Nephron (organoid): Measurements from ENCODE around the gene TSPYL1.

Source experiments
- H3K27ac Mint-ChIP-seq, 3 experiments: 2 replicates each; pipeline ENCODE4 v1.8.0; 2020; ENCODE audit warnings: mixed read lengths in 3 of 3, mild to moderate bottlenecking in 2 of 3, moderate library complexity in 1 of 3
- H3K27me3 Mint-ChIP-seq: 2 replicates; pipeline ENCODE4 v1.8.0; 2021; ENCODE audit warnings: low read depth, mild to moderate bottlenecking, moderate library complexity, mixed read lengths
- H3K36me3 Mint-ChIP-seq: 2 replicates; pipeline ENCODE4 v1.8.0; 2020; ENCODE audit warnings: low read depth, mixed read lengths
- H3K4me1 Mint-ChIP-seq: 2 replicates; pipeline ENCODE4 v1.8.0; 2020; ENCODE audit warnings: mixed read lengths
- H3K4me3 Mint-ChIP-seq, 3 experiments: 2 replicates each; pipeline ENCODE4 v1.8.0; 2020; ENCODE audit warnings: mild to moderate bottlenecking in 3 of 3, mixed read lengths in 3 of 3, moderate library complexity in 2 of 3
- H3K9me3 Mint-ChIP-seq: 2 replicates; pipeline ENCODE4 v1.8.0; 2020; ENCODE audit warnings: mixed read lengths
- TF ChIP-seq, protein P1 (sequence below), 3 experiments: fragments of 200-600 bp; sonication (generic); IDR thresholded peaks; one replicate each; pipeline ENCODE4 v1.5.0; 2021; ENCODE audit warnings: antibody characterized with exemption in 3 of 3; ENCODE audit not compliant: unreplicated experiment in 3 of 3

TSPYL1 gene

DNA sequence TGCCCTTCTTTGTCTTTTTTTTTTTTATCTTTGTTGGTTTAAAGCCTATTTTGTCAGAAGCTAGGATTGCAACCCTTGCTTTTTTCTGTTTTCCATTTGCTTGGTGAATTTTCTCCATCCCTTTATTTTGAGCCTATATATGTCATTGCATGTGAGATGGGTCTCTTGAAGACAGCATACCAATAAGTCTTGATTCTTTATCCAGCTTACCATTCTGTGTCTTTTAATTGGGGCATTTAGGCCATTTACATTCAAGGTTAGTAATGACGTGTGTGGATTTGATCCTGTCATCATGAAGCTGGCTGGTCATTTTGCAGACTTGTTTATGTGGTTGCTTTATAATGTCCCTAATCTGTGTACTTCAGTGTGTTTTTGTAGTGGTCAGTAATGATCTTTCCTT is 16.4 kb downstream of the TSPYL1 start:
- H3K27me3 Mint-ChIP-seq, result no peaks in the 10 kb centered on the region
- peaks cover 4% of the 10 kb centered on the region for H3K4me1 Mint-ChIP-seq
- H3K4me3 Mint-ChIP-seq, result no peak overlapping the region
- peaks cover 69% of the 10 kb centered on the region for H3K36me3 Mint-ChIP-seq
- H3K27ac Mint-ChIP-seq, result no peak overlapping the region
- H3K9me3 Mint-ChIP-seq, result peaks cover 30% of the 10 kb centered on the region
- TF ChIP-seq, protein P1, sequence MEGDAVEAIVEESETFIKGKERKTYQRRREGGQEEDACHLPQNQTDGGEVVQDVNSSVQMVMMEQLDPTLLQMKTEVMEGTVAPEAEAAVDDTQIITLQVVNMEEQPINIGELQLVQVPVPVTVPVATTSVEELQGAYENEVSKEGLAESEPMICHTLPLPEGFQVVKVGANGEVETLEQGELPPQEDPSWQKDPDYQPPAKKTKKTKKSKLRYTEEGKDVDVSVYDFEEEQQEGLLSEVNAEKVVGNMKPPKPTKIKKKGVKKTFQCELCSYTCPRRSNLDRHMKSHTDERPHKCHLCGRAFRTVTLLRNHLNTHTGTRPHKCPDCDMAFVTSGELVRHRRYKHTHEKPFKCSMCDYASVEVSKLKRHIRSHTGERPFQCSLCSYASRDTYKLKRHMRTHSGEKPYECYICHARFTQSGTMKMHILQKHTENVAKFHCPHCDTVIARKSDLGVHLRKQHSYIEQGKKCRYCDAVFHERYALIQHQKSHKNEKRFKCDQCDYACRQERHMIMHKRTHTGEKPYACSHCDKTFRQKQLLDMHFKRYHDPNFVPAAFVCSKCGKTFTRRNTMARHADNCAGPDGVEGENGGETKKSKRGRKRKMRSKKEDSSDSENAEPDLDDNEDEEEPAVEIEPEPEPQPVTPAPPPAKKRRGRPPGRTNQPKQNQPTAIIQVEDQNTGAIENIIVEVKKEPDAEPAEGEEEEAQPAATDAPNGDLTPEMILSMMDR (IDR thresholded peaks at IDR 0.05; ENCODE audit: unreplicated experiment in 3 of 3), result no peak

DNA sequence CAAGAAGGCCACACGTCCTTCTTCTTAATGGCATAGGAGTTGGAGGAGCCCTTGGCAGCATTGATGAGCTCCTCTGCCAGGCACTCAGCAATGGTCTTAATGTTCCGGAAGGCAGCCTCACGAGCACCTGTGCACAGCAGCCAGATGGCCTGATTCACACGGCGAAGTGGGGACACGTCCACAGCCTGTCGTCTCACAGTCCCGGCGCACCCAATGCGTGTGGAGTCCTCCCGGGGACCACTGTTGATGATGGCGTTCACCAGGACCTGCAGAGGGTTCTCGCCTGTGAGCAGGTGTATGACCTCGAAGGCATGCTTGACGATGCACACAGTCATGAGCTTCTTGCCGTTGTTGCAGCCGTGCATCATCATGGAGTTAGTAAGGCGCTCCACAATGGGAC is 21.2 kb downstream of the TSPYL1 start:
- no peaks in the 10 kb centered on the region for H3K4me1 Mint-ChIP-seq
- TF ChIP-seq, protein P1 (IDR thresholded peaks at IDR 0.05; ENCODE audit: unreplicated experiment in 3 of 3), result no peak
- peaks cover 49% of the 10 kb centered on the region for H3K36me3 Mint-ChIP-seq
- no peak overlapping the region for H3K4me3 Mint-ChIP-seq
- no peaks in the 10 kb centered on the region for H3K27me3 Mint-ChIP-seq
- peaks cover 22% of the 10 kb centered on the region for H3K9me3 Mint-ChIP-seq
- H3K27ac Mint-ChIP-seq, result no peak overlapping the region

DNA sequence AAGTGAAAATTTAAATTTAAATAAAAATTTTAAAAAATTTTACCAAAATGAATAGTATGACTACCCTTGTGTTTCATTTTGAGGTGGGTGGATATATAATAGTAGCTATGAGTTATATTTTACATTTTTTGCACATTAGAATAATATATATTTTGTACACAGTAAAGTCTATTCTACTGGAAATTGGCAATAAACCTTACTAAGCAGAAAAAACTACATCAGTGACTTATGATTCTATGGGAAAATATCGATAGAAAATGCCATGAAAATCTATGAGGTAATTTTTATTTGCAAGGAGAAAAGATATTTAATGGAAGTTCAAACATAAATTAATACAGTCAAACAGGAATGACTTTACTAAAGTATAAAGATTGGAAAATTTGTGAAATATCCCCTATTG is 23.0 kb downstream of the TSPYL1 start:
- no peak overlapping the region for H3K4me3 Mint-ChIP-seq

DNA sequence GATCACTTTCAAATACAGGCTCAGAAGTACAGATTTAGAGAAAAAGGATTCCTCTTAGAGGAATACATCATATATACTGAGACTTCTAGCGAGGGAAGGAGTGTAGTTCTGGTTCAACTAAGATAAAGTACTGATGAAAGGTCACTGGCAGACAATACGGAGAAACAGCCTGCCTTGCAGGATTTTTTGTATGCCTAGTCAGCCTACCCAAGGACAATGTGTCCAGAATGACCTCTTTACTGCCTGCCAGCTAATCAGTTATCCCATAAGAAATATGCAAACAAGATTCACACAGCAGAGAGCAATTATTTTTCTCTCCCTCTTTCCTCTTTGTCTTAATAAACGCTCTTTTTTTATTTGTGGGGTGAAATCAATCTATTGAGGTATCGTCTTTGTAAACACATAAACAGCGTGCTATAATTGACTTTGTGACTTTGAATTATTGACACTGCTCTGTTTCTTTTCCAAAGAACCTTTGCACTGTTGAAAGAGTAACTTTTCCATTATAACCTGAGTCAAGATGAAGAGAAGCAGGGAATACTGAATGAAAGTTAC is 24.4 kb downstream of the TSPYL1 start:
- Mint-ChIP-seq H3K27ac (no peak overlapping the region), H3K27me3 (no peaks in the 10 kb centered on the region), H3K4me1 (no peaks in the 10 kb centered on the region), H3K9me3 (peaks cover 2% of the 10 kb centered on the region), H3K36me3 (peaks cover 31% of the 10 kb centered on the region), H3K4me3 (no peak overlapping the region)
- TF ChIP-seq, protein P1 (IDR thresholded peaks at IDR 0.05; ENCODE audit: unreplicated experiment in 3 of 3), result no peak

More for the DNA sequence above, 23.0 kb downstream of the TSPYL1 start:
- H3K27me3 Mint-ChIP-seq, result no peaks in the 10 kb centered on the region
- H3K4me1 Mint-ChIP-seq, result no peaks in the 10 kb centered on the region
- H3K9me3 Mint-ChIP-seq, result peaks cover 7% of the 10 kb centered on the region
- peaks cover 37% of the 10 kb centered on the region for H3K36me3 Mint-ChIP-seq
- no peak overlapping the region for H3K27ac Mint-ChIP-seq
- TF ChIP-seq, protein P1 (IDR thresholded peaks at IDR 0.05; ENCODE audit: unreplicated experiment in 3 of 3), result no peak

DNA sequence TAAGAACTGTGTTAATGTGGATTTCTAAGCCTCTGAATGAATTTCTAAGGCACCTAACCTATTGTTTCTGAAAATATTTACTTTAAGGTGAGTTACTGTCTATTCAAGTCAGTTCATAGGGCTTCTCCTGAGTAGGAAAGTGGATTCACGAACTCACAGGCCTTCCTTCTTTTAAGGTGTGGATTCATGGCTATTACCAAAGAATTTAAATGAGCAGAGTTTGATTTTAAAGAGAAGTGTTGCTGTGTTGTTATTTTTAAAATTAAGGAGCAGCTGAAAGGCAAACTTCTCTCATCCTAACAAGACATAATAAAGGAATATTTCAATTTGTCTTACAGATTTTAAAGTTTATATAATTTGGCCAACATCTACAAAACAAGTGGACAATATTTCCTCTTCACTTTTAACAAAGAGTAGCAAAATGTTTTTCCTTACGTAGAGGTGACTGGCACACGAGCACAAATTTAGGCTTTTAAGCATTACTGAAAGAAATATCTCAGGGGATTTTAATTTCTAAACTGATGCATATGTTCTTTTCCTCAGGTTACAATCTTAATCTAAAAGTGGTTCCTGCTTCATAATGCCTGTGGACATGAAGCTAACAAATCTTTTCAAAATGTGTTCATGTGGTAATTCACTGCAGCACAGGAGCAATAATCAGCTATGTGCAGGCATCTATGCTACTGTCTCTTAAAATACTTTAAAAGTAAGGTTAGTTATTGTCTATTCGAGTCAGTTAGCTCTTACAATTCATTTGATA is 25.3 kb downstream of the TSPYL1 start:
- Mint-ChIP-seq H3K27ac (no peak overlapping the region), H3K4me3 (no peak overlapping the region), H3K4me1 (no peaks in the 10 kb centered on the region), H3K27me3 (no peaks in the 10 kb centered on the region), H3K36me3 (peaks cover 26% of the 10 kb centered on the region), H3K9me3 (no peaks in the 10 kb centered on the region)
- TF ChIP-seq, protein P1 (IDR thresholded peaks at IDR 0.05; ENCODE audit: unreplicated experiment in 3 of 3), result no peak
